GM18907 (cell line): ENCODE measurements around the gene TSPAN3.

Experiments used
- ATAC-seq: cut with Tn5 transposase; IDR thresholded peaks from one replicate; pipeline ENCODE4 v1.9.1; 2021; ENCODE audit warnings: mild to moderate bottlenecking, moderate library complexity; ENCODE audit not compliant: unreplicated experiment

The TSPAN3 gene

GRCh38 chr15:77085297-77085696 is 14.4 kb upstream of the TSPAN3 start:
- ATAC-seq, result no peak

GRCh38 chr15:77084436-77084835 is 13.5 kb upstream of the TSPAN3 start:
- no peak for ATAC-seq

- ATAC-seq, result peak; percentile 78
Observed at GRCh38 chr15:77083381-77084160, 12.7 kb upstream of the TSPAN3 start.

GRCh38 chr15:77081971-77082370 is 11.1 kb upstream of the TSPAN3 start:
- ATAC-seq, result no peak

- no peak for ATAC-seq
Observed at GRCh38 chr15:77076323-77076915, 5.5 kb upstream of the TSPAN3 start.

GRCh38 chr15:77075528-77075927 is 4.6 kb upstream of the TSPAN3 start:
- ATAC-seq, result no peak

GRCh38 chr15:77074350-77074749 is 3.4 kb upstream of the TSPAN3 start:
- ATAC-seq, result no peak

- ATAC-seq, result no peak
Observed at GRCh38 chr15:77071305-77072223, 655 bp upstream of the TSPAN3 start.

GRCh38 chr15:77070180-77070494 is 772 bp downstream of the TSPAN3 start:
- no peak for ATAC-seq

GRCh38 chr15:77069521-77070121 is 1.3 kb downstream of the TSPAN3 start:
- ATAC-seq, result no peak

GRCh38 chr15:77068633-77069032 is 2.3 kb downstream of the TSPAN3 start:
- no peak for ATAC-seq

- no peak for ATAC-seq
Observed at GRCh38 chr15:77067691-77068367, 3.1 kb downstream of the TSPAN3 start.

- ATAC-seq, result no peak
Observed at GRCh38 chr15:77066971-77067690, 3.8 kb downstream of the TSPAN3 start.

- ATAC-seq, result no peak
Observed at GRCh38 chr15:77064539-77065308, 6.2 kb downstream of the TSPAN3 start.

GRCh38 chr15:77064063-77064462 is 6.8 kb downstream of the TSPAN3 start:
- no peak for ATAC-seq

GRCh38 chr15:77063249-77063648 is 7.7 kb downstream of the TSPAN3 start:
- ATAC-seq, result no peak

GRCh38 chr15:77060546-77060945 is 10.4 kb downstream of the TSPAN3 start:
- ATAC-seq, result no peak

- no peak for ATAC-seq
Observed at GRCh38 chr15:77059786-77060361, 11.0 kb downstream of the TSPAN3 start.

- no peak for ATAC-seq
Observed at GRCh38 chr15:77058468-77058867, 12.4 kb downstream of the TSPAN3 start.
